SK-N-SH (cell line): Measurements from ENCODE around the gene DAPP1. TPM values are rescaled to one million over a fixed set of nuclear protein-coding genes. Genes with fewer than 3 reads are reported as not detected.

Experiments used
- CTCF ChIA-PET: fragments of 300-600, 350-600 bp; formaldehyde crosslinking; extraction: SDS; loops from one replicate; lab custom pipeline; 2021; lab: Yijun Ruan, JAX
- POLR2A ChIA-PET: fragments of 350-600 bp; sonication (Branson Sonifier 250); formaldehyde crosslinking; extraction: SDS; loops from one replicate; lab custom pipeline; 2020; ENCODE audit warnings: antibody characterized with exemption, inconsistent platforms; lab: Yijun Ruan, JAX
- DNase-seq: peaks from one replicate; pipeline ENCODE4 v3.0.0; 2012
- H2AFZ ChIP-seq: fragments of 200-600 bp; sonication (generic); 2 replicates; pipeline ENCODE4 v1.8.1; 2016; ENCODE audit warnings: antibody characterized with exemption, mild to moderate bottlenecking, low read depth
- H3F3A ChIP-seq: fragments of 200-600 bp; sonication (generic); replicated peaks from 2 replicates; pipeline ENCODE3; 2016; ENCODE audit warnings: antibody characterized with exemption, mild to moderate bottlenecking; ENCODE audit not compliant: insufficient read depth
- H3K27ac ChIP-seq, 2 experiments: fragments of 200-500 bp in 1 of 2; fragments of 200-600 bp in 1 of 2; sonication (Bioruptor generic) in 1 of 2; sonication (generic), shearing (Covaris generic) in 1 of 2; 2 replicates each; pipeline versions ENCODE4 v1.5.1 to v1.6.1; 2014 to 2016; ENCODE audit warnings: low read depth in 2 of 2, inconsistent platforms in 1 of 2, low read length in 1 of 2, mild to moderate bottlenecking in 1 of 2, mixed read lengths in 1 of 2
- H3K27me3 ChIP-seq: fragments of 200-600 bp; sonication (generic), shearing (Covaris generic); 2 replicates; pipeline ENCODE4 v1.6.1; 2016; ENCODE audit warnings: mixed run types; ENCODE audit not compliant: insufficient read depth
- H3K36me3 ChIP-seq, 2 experiments: fragments of 200-500 bp in 1 of 2; fragments of 200-600 bp in 1 of 2; sonication (Bioruptor generic) in 1 of 2; sonication (generic) in 1 of 2; replicated peaks in 1 of 2; 2 replicates each; pipeline versions ENCODE3 to v1.5.1; 2014 to 2016; ENCODE audit warnings: low read length in 1 of 2, mild to moderate bottlenecking in 1 of 2; ENCODE audit not compliant: insufficient read depth in 2 of 2, control insufficient read depth in 1 of 2
- H3K4me1 ChIP-seq, 2 experiments: fragments of 200-500 bp in 1 of 2; fragments of 200-600 bp in 1 of 2; sonication (Bioruptor generic) in 1 of 2; sonication (generic), shearing (Covaris generic) in 1 of 2; 2 replicates each; pipeline versions ENCODE4 v1.5.1 to v1.6.1; 2014 to 2016; ENCODE audit warnings: low read depth in 1 of 2, low read length in 1 of 2, mixed run types in 1 of 2; ENCODE audit not compliant: insufficient read depth in 2 of 2, control insufficient read depth in 1 of 2
- H3K4me2 ChIP-seq: fragments of 200-600 bp; sonication (generic), shearing (Covaris generic); 2 replicates; pipeline ENCODE4 v1.6.1; 2017; ENCODE audit warnings: mixed run types
- H3K4me3 ChIP-seq, 2 experiments: fragments of 200-500 bp in 1 of 2; fragments of 200-600 bp in 1 of 2; sonication (Bioruptor generic) in 1 of 2; sonication (generic), shearing (Covaris generic) in 1 of 2; 2 replicates each; pipeline versions ENCODE4 v1.5.1 to v1.8.1; 2014 to 2016; ENCODE audit warnings: low read depth in 2 of 2, inconsistent platforms in 1 of 2, low read length in 1 of 2, mild to moderate bottlenecking in 1 of 2, mixed read lengths in 1 of 2, moderate library complexity in 1 of 2
- H3K79me2 ChIP-seq: fragments of 200-600 bp; sonication (generic); 2 replicates; pipeline ENCODE4 v1.8.1; 2017; ENCODE audit warnings: mild to moderate bottlenecking; ENCODE audit not compliant: insufficient read depth
- H3K9ac ChIP-seq: fragments of 200-600 bp; sonication (generic); 2 replicates; pipeline ENCODE4 v1.6.1; 2017; ENCODE audit warnings: mixed run types
- H3K9me2 ChIP-seq: fragments of 200-600 bp; sonication (generic); 2 replicates; pipeline ENCODE4 v1.6.1; 2017; ENCODE audit warnings: mixed run types
- H3K9me3 ChIP-seq: fragments of 200-600 bp; sonication (generic); 2 replicates; pipeline ENCODE4 v1.6.1; 2017; ENCODE audit warnings: mixed run types, mild to moderate bottlenecking, moderate library complexity
- H4K20me1 ChIP-seq: fragments of 200-600 bp; sonication (generic); 2 replicates; pipeline ENCODE4 v1.6.1; 2017; ENCODE audit warnings: mild to moderate bottlenecking, mixed run types; ENCODE audit not compliant: insufficient read depth
- CHD2 ChIP-seq: fragments of 150-350 bp; IDR thresholded peaks from 2 replicates; pipeline ENCODE4 v1.6.1; 2018; ENCODE audit warnings: low read length; ENCODE audit not compliant: partially characterized antibody
- ELF1 ChIP-seq: IDR thresholded peaks from 2 replicates; pipeline ENCODE4 v1.4.0; 2012
- EP300 ChIP-seq, 2 experiments: IDR thresholded peaks; 2 replicates each; pipeline versions ENCODE4 v1.4.0 to v1.6.1; 2012; ENCODE audit warnings: borderline replicate concordance in 1 of 2, low read depth in 1 of 2, low read length in 1 of 2
- EZH2phosphoT487 ChIP-seq: fragments of 200-600 bp; sonication (generic); IDR thresholded peaks from 2 replicates; pipeline ENCODE4 v1.6.1; 2017; ENCODE audit warnings: low read depth, mixed run types, mild to moderate bottlenecking, antibody characterized with exemption, moderate library complexity, borderline replicate concordance
- FOSL2 ChIP-seq: IDR thresholded peaks from 2 replicates; pipeline ENCODE4 v1.4.0; 2012; ENCODE audit warnings: low read depth, mild to moderate bottlenecking, moderate library complexity, borderline replicate concordance
- GATA2 ChIP-seq: sonication (generic); formaldehyde crosslinking; IDR thresholded peaks from 2 replicates; pipeline ENCODE4 v1.5.0; 2020; ENCODE audit warnings: mild to moderate bottlenecking, missing genetic modification reagents
- IRF3 ChIP-seq: fragments of 150-350 bp; IDR thresholded peaks from 2 replicates; pipeline ENCODE4 v1.6.1; 2016; ENCODE audit warnings: mild to moderate bottlenecking, low read depth, low read length
- JUND ChIP-seq: IDR thresholded peaks from 2 replicates; pipeline ENCODE4 v1.4.0; 2012
- MEF2A ChIP-seq: IDR thresholded peaks from 2 replicates; pipeline ENCODE4 v1.4.0; 2012; ENCODE audit warnings: low read depth, borderline replicate concordance
- MXI1 ChIP-seq: IDR thresholded peaks from 2 replicates; pipeline ENCODE4 v1.6.1; 2012; ENCODE audit warnings: mild to moderate bottlenecking, low read depth, low read length, improper control_type of control experiment
- NFIC ChIP-seq: IDR thresholded peaks from 2 replicates; pipeline ENCODE4 v1.4.0; 2012; ENCODE audit warnings: borderline replicate concordance
- NRF1 ChIP-seq: IDR thresholded peaks from 2 replicates; pipeline ENCODE4 v1.6.1; 2012; ENCODE audit warnings: low read depth, mild to moderate bottlenecking, low read length
- PBX3 ChIP-seq: IDR thresholded peaks from 2 replicates; pipeline ENCODE4; 2012
- RCOR1 ChIP-seq: fragments of 150-350 bp; IDR thresholded peaks from 2 replicates; pipeline ENCODE4 v1.6.1; 2017; ENCODE audit warnings: antibody characterized with exemption, low read length
- REST ChIP-seq: IDR thresholded peaks from 2 replicates; pipeline ENCODE4 v1.6.1; 2012; ENCODE audit warnings: mild to moderate bottlenecking, low read depth, low read length, moderate library complexity
- RXRA ChIP-seq: IDR thresholded peaks from 2 replicates; pipeline ENCODE4 v1.4.0; 2012; ENCODE audit warnings: low read depth, mild to moderate bottlenecking, borderline replicate concordance
- SMC3 ChIP-seq: IDR thresholded peaks from 2 replicates; pipeline ENCODE4 v1.6.1; 2012; ENCODE audit warnings: low read depth, low read length, improper control_type of control experiment
- TAF1 ChIP-seq: IDR thresholded peaks from 2 replicates; pipeline ENCODE4 v1.6.1; 2012; ENCODE audit warnings: low read depth, mild to moderate bottlenecking, low read length, moderate library complexity, borderline replicate concordance
- TEAD4 ChIP-seq: IDR thresholded peaks from 2 replicates; pipeline ENCODE4 v1.4.0; 2012; ENCODE audit warnings: mild to moderate bottlenecking, borderline replicate concordance; ENCODE audit not compliant: insufficient read depth
- USF1 ChIP-seq: IDR thresholded peaks from 2 replicates; pipeline ENCODE4 v1.4.0; 2012; ENCODE audit warnings: low read depth, borderline replicate concordance
- USF2 ChIP-seq: fragments of 150-350 bp; IDR thresholded peaks from 2 replicates; pipeline ENCODE4 v1.6.1; 2017; ENCODE audit warnings: antibody characterized with exemption, low read length, low read depth, borderline replicate concordance
- WGBS: methylation state at CpG from one replicate; pipeline ENCODE4 v1.1.6; 2017; ENCODE audit warnings: low lambda C conversion rate; 5-methylcytosine and 5-hydroxymethylcytosine counted together
- polyA plus RNA-seq, 3 experiments: library from polyadenylated mRNA; depleted of rRNA; stranded (reverse); fragments of >200 nt; gene quantifications; 2 replicates each; pipeline ENCODE4 v1.2.3, GENCODE V29; 2012

Gene DAPP1
- polyA plus RNA-seq, 1 of the 3 experiments (the other 2 are of a cell fraction), result not detected

- H3K79me2 ChIP-seq, result no peaks in the 10 kb centered on the region
- no peak for DNase-seq
- H3K9ac ChIP-seq, result no peak overlapping the region
- ChIA-PET CTCF (interaction anchor here (0.7 to 1.8 kb wide), 2 partner anchors 11 to 28 kb away, joined by 3 to 4 read pairs; no protein-coding TSS in a partner anchor), POLR2A (no interaction called here)
- H3K27me3 ChIP-seq, result no peaks in the 10 kb centered on the region
- H2AFZ ChIP-seq, result no peak overlapping the region
- no peaks in the 10 kb centered on the region for H4K20me1 ChIP-seq
- no peaks in the 10 kb centered on the region for H3K36me3 ChIP-seq
- no peaks in the 10 kb centered on the region for H3K9me3 ChIP-seq
- no peaks in the 10 kb centered on the region for H3K9me2 ChIP-seq
- no peak overlapping the region for H3K4me2 ChIP-seq
- no peaks in the 10 kb centered on the region for H3F3A ChIP-seq
- WGBS, result 34% methylated on average over 3 of the region's 3 CpGs
- TF ChIP-seq USF2 (no peak), CHD2 (no peak), NFIC (no peak), TAF1 (no peak), JUND (no peak), EZH2phosphoT487 (no peak), NRF1 (no peak), MXI1 (no peak), EP300 (IDR thresholded peaks at IDR 0.05; ENCODE audit: borderline replicate concordance in 1 of 2, low read depth in 1 of 2, low read length in 1 of 2) (no peak), FOSL2 (no peak), PBX3 (no peak), TEAD4 (no peak), ELF1 (no peak), IRF3 (no peak), GATA2 (no peak)
- TF ChIP-seq, all 33 proteins: peak for 0
- Histone ChIP-seq H3K27ac (no peak overlapping the region), H3K4me1 (no peaks in the 10 kb centered on the region; a peak in 1 of 4 replicates), H3K4me3 (no peak overlapping the region)
Observed at GRCh38 chr4:99857307-99857706, 40.7 kb downstream of the DAPP1 start.

GRCh38 chr4:99859618-99860017 is 43.0 kb downstream of the DAPP1 start:
- Histone ChIP-seq H3K4me1 (no peaks in the 10 kb centered on the region), H3K79me2 (no peaks in the 10 kb centered on the region), H3K4me3 (no peak overlapping the region), H3K9me2 (no peaks in the 10 kb centered on the region), H3K27ac (no peak overlapping the region), H3K27me3 (no peaks in the 10 kb centered on the region), H4K20me1 (no peaks in the 10 kb centered on the region), H3K9ac (no peak overlapping the region), H3K36me3 (no peaks in the 10 kb centered on the region), H3F3A (no peaks in the 10 kb centered on the region), H2AFZ (no peak overlapping the region), H3K4me2 (no peak overlapping the region), H3K9me3 (no peaks in the 10 kb centered on the region)
- POLR2A ChIA-PET, result no interaction called here
- CTCF ChIA-PET, result no interaction called here
- no peak for DNase-seq
- 40% methylated on average over 1 of the region's 2 CpGs for WGBS
- TF ChIP-seq CHD2 (no peak), TEAD4 (no peak), JUND (no peak), SMC3 (no peak), USF1 (no peak), RXRA (no peak), MEF2A (no peak), GATA2 (no peak), REST (no peak), NFIC (no peak), EP300 (IDR thresholded peaks at IDR 0.05; ENCODE audit: borderline replicate concordance in 1 of 2, low read depth in 1 of 2, low read length in 1 of 2) (no peak), RCOR1 (no peak), EZH2phosphoT487 (no peak)
